Right lobe of liver (tissue), 6 donors: ENCODE measurements around the gene ABCG5. TPM values are rescaled to one million over a fixed set of nuclear protein-coding genes. Genes with fewer than 3 reads are reported as not detected.
A peak's percentile ranks its signal among the peaks of the same experiment; 100 is the strongest.

Experiments used
- ATAC-seq, 4 donors: fragments of 200-7000 bp; cut with Tn5 transposase; one replicate each; pipeline ENCODE4 v1.9.1; 2020; ENCODE audit warnings: mild to moderate bottlenecking in 4 of 4, moderate library complexity in 4 of 4
- DNase-seq, 3 donors: peaks; one replicate each; pipeline ENCODE4 v3.0.0-alpha.2; 2020
- H3K27ac ChIP-seq, 3 donors: fragments of 200-600 bp; one replicate each; pipeline ENCODE4 v1.8.0; 2022
- H3K27me3 ChIP-seq, 2 donors: fragments of 200-600 bp; one replicate each; pipeline ENCODE4 v1.8.0; 2022
- H3K36me3 ChIP-seq, 4 donors: fragments of 200-600 bp; sonication (generic) in 1 of 4; one replicate each; pipeline versions ENCODE4 v1.5.1 to v1.8.0; 2017 to 2022; ENCODE audit warnings: control low read depth in 1 of 4
- H3K4me1 ChIP-seq, 4 donors: fragments of 200-600 bp; sonication (generic) in 1 of 4; one replicate each; pipeline versions ENCODE4 v1.5.1 to v1.8.0; 2017 to 2022; ENCODE audit warnings: control low read depth in 1 of 4
- H3K4me3 ChIP-seq, 3 donors: fragments of 200-600 bp; one replicate each; pipeline ENCODE4 v1.8.0; 2022
- H3K9me3 ChIP-seq, 4 donors: fragments of 200-600 bp; sonication (generic) in 1 of 4; one replicate each; pipeline versions ENCODE4 v1.5.1 to v1.8.0; 2017 to 2022; ENCODE audit warnings: control low read depth in 1 of 4
- POLR2A ChIP-seq: fragments of 450-650 bp; IDR thresholded peaks from one replicate; pipeline ENCODE4 v1.6.1; 2017; ENCODE audit warnings: antibody characterized with exemption, mild to moderate bottlenecking
- WGBS: methylation state at CpG from one replicate; pipeline ENCODE4 v1.1.6; 2018; ENCODE audit warnings: low coverage, low lambda C conversion rate; ENCODE audit not compliant: insufficient coverage; ENCODE audit errors: missing lambda C conversion rate; 5-methylcytosine and 5-hydroxymethylcytosine counted together
- intact Hi-C, 2 donors: fragments of 100-400 bp; cut with DNase I; formaldehyde crosslinking; loops; one replicate each; pipeline versions ENCODE4 v1.11.2 to v1.14.1; 2022
- long read RNA-seq: library from polyadenylated mRNA; unstranded; transcript quantifications from one replicate; pipeline ENCODE4 v2.0.0, GENCODE V29; 2019
- total RNA-seq, 6 experiments: library from RNA; depleted of rRNA in 2 of 6; stranded (reverse); fragments of >200 nt in 2 of 6; fragmentation: NEBNext Ultra II Directional in 3 of 6; extraction: Animal tissue kit (Norgen Biotek cat#: 25700) in 3 of 6; gene quantifications; one replicate each; pipeline versions ENCODE4 v1.1.0 to v1.2.4, GENCODE V29; 2016 to 2023
- TF ChIP-seq, protein P1 (sequence below), 4 donors: fragments of 200-600 bp in 3 of 4; fragments of 450-650 bp in 1 of 4; IDR thresholded peaks; one replicate each; pipeline versions ENCODE4 v1.5.1 to v1.8.0; 2016 to 2022; ENCODE audit warnings: antibody characterized with exemption in 4 of 4, mild to moderate bottlenecking in 2 of 4
- donor health status: DM: no; HTN: yes; CAD: no.
- donor health status: DM: no; HTN: no; CAD: no.
- donor health status: DM: no; HTN: no; CAD: no.
- donor health status: DM: no; HTN: yes; CAD: no.
- donor health status: DM: no; HTN: yes; CAD: no.

The ABCG5 gene
- 10 to 100 TPM; 15.3 to 63.5 (median 35.4) TPM for total RNA-seq
- long read RNA-seq, partial matches to known transcripts = 2 of 9 reads
- long read RNA-seq, other reads (novel, unspliced or antisense) = 6 of 9 reads

DNA sequence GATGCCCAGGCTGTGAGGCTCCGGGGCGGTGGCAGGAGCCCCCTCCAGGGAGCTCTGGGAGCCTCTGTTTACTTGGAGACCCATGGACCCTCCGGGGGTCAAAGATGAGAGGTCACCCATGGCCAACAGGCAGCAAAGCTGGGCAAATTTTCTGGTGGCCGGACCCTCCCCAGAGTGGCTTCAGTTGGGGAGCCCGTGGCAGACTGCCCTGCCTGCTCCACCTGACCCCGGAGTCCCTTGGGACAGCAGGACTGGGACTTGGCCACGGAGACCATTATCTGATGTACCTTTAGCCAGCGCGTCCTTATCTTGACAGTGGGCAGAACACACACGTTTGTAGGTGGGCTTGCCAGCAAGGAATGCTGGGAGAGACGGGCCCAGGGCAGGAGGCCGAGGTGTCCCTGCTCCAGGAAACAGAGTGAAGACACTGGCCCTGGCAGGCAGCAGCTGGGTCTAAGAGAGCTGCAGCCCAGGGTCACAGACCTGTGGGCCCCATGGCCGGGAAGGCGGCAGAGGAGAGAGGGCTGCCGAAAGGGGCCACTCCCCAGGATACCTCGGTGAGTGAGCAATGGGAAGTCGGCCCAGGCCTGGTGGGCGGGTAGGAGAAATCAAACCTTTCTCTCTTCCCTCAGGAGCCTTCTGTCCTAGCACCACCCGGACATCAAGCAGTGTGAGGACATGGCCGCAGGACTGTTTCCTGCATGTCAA lies at the start of gene ABCG5, which contains the start of gene ABCG8:
TSS of gene ABCG5 (minus strand) at position 280 of the 708 bp plus-strand sequence. CDS start at position 120, 160 bp downstream.
TSS of gene ABCG8 (plus strand) at position 412 of the 708 bp plus-strand sequence. CDS start at position 495, 83 bp downstream.
- H3K4me1 ChIP-seq = peaks cover 0 to 32% (median 7%) of the 10 kb centered on the region in 4 donors
- H3K9me3 ChIP-seq = no peaks in the 10 kb centered on the region
- H3K36me3 ChIP-seq = peaks cover 0 to 4% (median 0%) of the 10 kb centered on the region in 4 donors
- ATAC-seq = peak; percentile 58 to 82 (median 75)
- 43% methylated on average over 4 of the region's 20 CpGs for WGBS
- H3K27ac ChIP-seq = peak within 1 kb of the TSS; percentile 82 to 95 (median 92)
- intact Hi-C loops = no loop called here
- TF ChIP-seq, protein P1, sequence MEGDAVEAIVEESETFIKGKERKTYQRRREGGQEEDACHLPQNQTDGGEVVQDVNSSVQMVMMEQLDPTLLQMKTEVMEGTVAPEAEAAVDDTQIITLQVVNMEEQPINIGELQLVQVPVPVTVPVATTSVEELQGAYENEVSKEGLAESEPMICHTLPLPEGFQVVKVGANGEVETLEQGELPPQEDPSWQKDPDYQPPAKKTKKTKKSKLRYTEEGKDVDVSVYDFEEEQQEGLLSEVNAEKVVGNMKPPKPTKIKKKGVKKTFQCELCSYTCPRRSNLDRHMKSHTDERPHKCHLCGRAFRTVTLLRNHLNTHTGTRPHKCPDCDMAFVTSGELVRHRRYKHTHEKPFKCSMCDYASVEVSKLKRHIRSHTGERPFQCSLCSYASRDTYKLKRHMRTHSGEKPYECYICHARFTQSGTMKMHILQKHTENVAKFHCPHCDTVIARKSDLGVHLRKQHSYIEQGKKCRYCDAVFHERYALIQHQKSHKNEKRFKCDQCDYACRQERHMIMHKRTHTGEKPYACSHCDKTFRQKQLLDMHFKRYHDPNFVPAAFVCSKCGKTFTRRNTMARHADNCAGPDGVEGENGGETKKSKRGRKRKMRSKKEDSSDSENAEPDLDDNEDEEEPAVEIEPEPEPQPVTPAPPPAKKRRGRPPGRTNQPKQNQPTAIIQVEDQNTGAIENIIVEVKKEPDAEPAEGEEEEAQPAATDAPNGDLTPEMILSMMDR (IDR thresholded peaks at IDR 0.05) = no peak
- TF ChIP-seq POLR2A = peak; percentile 56
- peak within 1 kb of the TSS; percentile 55 to 94 (median 91) for H3K4me3 ChIP-seq
- DNase-seq = peak; percentile 80 to 96 (median 93)
- H3K27me3 ChIP-seq = no peaks in the 10 kb centered on the region

DNA sequence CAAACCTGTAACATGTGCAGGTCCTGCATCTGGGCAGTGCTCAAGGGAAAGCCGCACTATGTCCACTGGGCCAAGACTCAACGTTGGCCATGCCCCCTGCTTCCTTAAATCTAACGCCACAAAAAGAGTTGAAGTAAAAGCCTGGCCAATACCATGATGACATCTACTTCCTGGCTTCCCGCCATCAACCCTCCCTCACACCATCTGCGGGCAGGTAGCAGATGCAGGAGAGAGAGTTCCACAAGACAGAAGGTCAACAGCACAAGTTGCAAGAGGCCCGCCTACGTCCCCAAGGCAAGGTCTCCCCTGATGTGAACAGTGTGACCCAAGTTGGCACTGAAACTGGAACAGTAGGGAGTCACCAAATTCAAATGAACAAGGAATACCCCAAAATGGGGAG lies 48.5 kb upstream of the ABCG5 start:
- intact Hi-C loops = no loop called here
- H3K4me3 ChIP-seq = no peak overlapping the region
- H3K9me3 ChIP-seq = no peaks in the 10 kb centered on the region
- H3K36me3 ChIP-seq = peaks cover 0 to 26% (median 11%) of the 10 kb centered on the region in 4 donors
- WGBS = 77% methylated on average over 6 of the region's 7 CpGs
- ATAC-seq (peak in 2 of 4 donors; percentile 1 to 27), DNase-seq (peak in 1 of 3 donors; percentile 30)
- H3K27me3 ChIP-seq = no peaks in the 10 kb centered on the region
- TF ChIP-seq, protein P1 (IDR thresholded peaks at IDR 0.05) = no peak
- no peak for TF ChIP-seq POLR2A
- H3K4me1 ChIP-seq = peaks cover 0 to 21% (median 10%) of the 10 kb centered on the region in 4 donors
- H3K27ac ChIP-seq = no peak overlapping the region

DNA sequence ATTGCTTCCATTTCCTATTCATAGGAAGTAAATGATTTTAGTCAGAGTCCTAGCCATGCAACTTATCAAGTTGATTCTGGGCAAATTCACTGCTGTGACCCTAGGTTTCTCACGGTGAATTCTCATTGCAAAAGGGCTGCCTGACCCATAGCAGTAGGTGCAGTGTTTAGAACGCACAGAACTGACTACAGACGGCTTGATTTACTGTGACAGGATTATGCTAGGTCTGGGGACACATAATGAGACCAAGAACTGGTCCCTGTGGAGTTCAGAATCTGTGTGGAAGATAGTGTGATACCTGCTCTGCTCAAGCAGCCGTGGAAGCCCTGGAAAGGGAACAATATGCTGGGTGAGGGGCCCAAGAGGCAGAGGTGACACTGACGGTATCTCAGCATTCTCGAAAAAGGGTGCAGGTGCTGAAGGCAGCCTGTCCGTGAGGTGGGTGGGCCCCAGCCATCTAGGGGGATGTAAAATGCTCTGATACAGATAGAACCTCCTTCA lies 46.5 kb upstream of the ABCG5 start:
- peak overlapping the region in 1 of 3 donors; percentile 16 for H3K27ac ChIP-seq
- ATAC-seq = no peak
- 62% methylated on average over 5 of the region's 7 CpGs for WGBS

DNA sequence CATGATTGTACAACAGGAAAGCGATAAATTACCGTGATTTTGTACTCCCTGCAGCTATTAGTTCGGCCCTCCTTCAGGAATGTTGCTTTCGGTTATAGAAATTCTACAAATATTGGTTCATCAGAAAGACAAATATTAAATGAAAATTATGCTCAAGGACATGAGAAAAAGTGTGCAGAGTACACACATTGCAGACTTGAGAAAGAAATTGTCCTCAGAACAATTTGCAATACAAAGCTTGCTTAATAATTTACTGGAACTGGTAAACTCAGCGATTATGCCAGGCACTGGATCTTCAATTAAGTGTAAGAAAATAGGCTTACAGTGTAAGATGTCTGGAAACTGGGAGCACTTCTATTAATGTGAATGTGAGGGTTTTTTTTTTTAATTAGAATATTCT lies 46.0 kb upstream of the ABCG5 start:
- Histone ChIP-seq H3K27ac (peak overlapping the region in 1 of 3 donors; percentile 14), H3K9me3 (no peaks in the 10 kb centered on the region), H3K27me3 (no peaks in the 10 kb centered on the region), H3K4me3 (no peak overlapping the region), H3K36me3 (peaks cover 0 to 20% (median 2%) of the 10 kb centered on the region in 4 donors), H3K4me1 (peaks cover 0 to 36% (median 17%) of the 10 kb centered on the region in 4 donors)
- peak in 1 of 4 donors; percentile 5 for ATAC-seq
- TF ChIP-seq, protein P1 (IDR thresholded peaks at IDR 0.05) = no peak
- no peak for TF ChIP-seq POLR2A
- 24% methylated on average over 5 of the region's 5 CpGs for WGBS
- no peak for DNase-seq
- intact Hi-C loops = no loop called here

More for the DNA sequence above, 46.5 kb upstream of the ABCG5 start:
- H3K4me3 ChIP-seq = no peak overlapping the region
- no peaks in the 10 kb centered on the region for H3K27me3 ChIP-seq
- intact Hi-C loops = no loop called here
- peaks cover 0 to 36% (median 17%) of the 10 kb centered on the region in 4 donors for H3K4me1 ChIP-seq
- H3K9me3 ChIP-seq = no peaks in the 10 kb centered on the region
- DNase-seq = no peak
- no peak for TF ChIP-seq POLR2A
- TF ChIP-seq, protein P1 (IDR thresholded peaks at IDR 0.05) = no peak
- peaks cover 0 to 25% (median 5%) of the 10 kb centered on the region in 4 donors for H3K36me3 ChIP-seq
